H1 (cell line): Measurements from ENCODE around the gene PRR22.

ENCODE experiments used
- BRCA1 ChIP-seq: IDR thresholded peaks from 2 replicates; pipeline ENCODE4 v1.6.1; 2012; ENCODE audit warnings: low read depth, low read length, improper control_type of control experiment
- CTCF ChIP-seq, 3 experiments: IDR thresholded peaks; 1 replicate in 2 of 3; 2 replicates in 1 of 3; pipeline versions ENCODE4 v1.5.1 to v1.6.1; 2011; ENCODE audit warnings: low read length in 3 of 3, mild to moderate bottlenecking in 3 of 3, inconsistent platforms in 2 of 3, low read depth in 1 of 3, moderate library complexity in 1 of 3; ENCODE audit not compliant: insufficient read depth in 1 of 3; ENCODE audit errors: control extremely low read depth in 1 of 3
- EZH2 ChIP-seq: fragments of 200-600 bp; sonication (generic); IDR thresholded peaks from 2 replicates; pipeline ENCODE4 v1.7.1; 2012; ENCODE audit warnings: low read depth, mild to moderate bottlenecking, moderate library complexity, low read length, inconsistent platforms; ENCODE audit not compliant: severe bottlenecking
- POLR2A ChIP-seq, 2 experiments: IDR thresholded peaks; 1 replicate in 1 of 2; 2 replicates in 1 of 2; pipeline ENCODE4 v1.6.1; 2011; ENCODE audit warnings: low read depth in 2 of 2, low read length in 2 of 2, mild to moderate bottlenecking in 2 of 2; ENCODE audit errors: control extremely low read depth in 1 of 2

GRCh38 chr19:5798244-5798643 lies 13.7 kb upstream of the PRR22 start:
- TF ChIP-seq POLR2A (IDR thresholded peaks at IDR 0.05; ENCODE audit: control extremely low read depth in 1 of 2, low read depth in 2 of 2, low read length in 2 of 2) = no peak
- TF ChIP-seq BRCA1 = no peak
- TF ChIP-seq EZH2 = no peak
- TF ChIP-seq CTCF (IDR thresholded peaks at IDR 0.05; ENCODE audit: control extremely low read depth in 1 of 3, insufficient read depth in 1 of 3, low read depth in 1 of 3, low read length in 3 of 3) = no peak
